ENCODE data around the gene NBEA.

NBEA gene

GRCh38 chr13:35629026-35629425 is 687.0 kb downstream of the NBEA start:
- no peaks in the 10 kb centered on the region for H3K9me3 ChIP-seq (ENCODE audit: control insufficient read depth in 1 of 2, low read length in 2 of 2)
- peaks cover 0 to 4% of the 10 kb centered on the region in 2 donors for H3K4me1 ChIP-seq (ENCODE audit: control insufficient read depth in 1 of 2, insufficient read depth in 2 of 2, low read length in 2 of 2)
- no peak overlapping the region for H3K4me3 ChIP-seq (ENCODE audit: low read depth in 1 of 2, low read length in 2 of 2)
- H3K36me3 ChIP-seq (ENCODE audit: control insufficient read depth in 1 of 2, insufficient read depth in 2 of 2, low read length in 2 of 2), result no peaks in the 10 kb centered on the region
- no peaks in the 10 kb centered on the region for H3K27me3 ChIP-seq (ENCODE audit: low read depth, low read length)
- no peak overlapping the region for H3K27ac ChIP-seq (ENCODE audit: low read length)

- no peak overlapping the region for H3K4me3 ChIP-seq (ENCODE audit: low read depth in 1 of 2, low read length in 2 of 2)
- no peaks in the 10 kb centered on the region for H3K9me3 ChIP-seq (ENCODE audit: control insufficient read depth in 1 of 2, low read length in 2 of 2)
- H3K4me1 ChIP-seq (ENCODE audit: control insufficient read depth in 1 of 2, insufficient read depth in 2 of 2, low read length in 2 of 2), result peaks cover 0 to 4% of the 10 kb centered on the region in 2 donors
- no peaks in the 10 kb centered on the region for H3K27me3 ChIP-seq (ENCODE audit: low read depth, low read length)
- H3K27ac ChIP-seq (ENCODE audit: low read length), result no peak overlapping the region
- H3K36me3 ChIP-seq (ENCODE audit: control insufficient read depth in 1 of 2, insufficient read depth in 2 of 2, low read length in 2 of 2), result no peaks in the 10 kb centered on the region
These were observed 688.6 kb downstream of the NBEA start for GRCh38 chr13:35630551-35631275.

- H3K27ac ChIP-seq (ENCODE audit: low read length), result no peak overlapping the region
- H3K4me1 ChIP-seq (ENCODE audit: control insufficient read depth in 1 of 2, insufficient read depth in 2 of 2, low read length in 2 of 2), result peaks cover 0 to 4% of the 10 kb centered on the region in 2 donors
- H3K27me3 ChIP-seq (ENCODE audit: low read depth, low read length), result no peaks in the 10 kb centered on the region
- H3K4me3 ChIP-seq (ENCODE audit: low read depth in 1 of 2, low read length in 2 of 2), result no peak overlapping the region
- no peaks in the 10 kb centered on the region for H3K36me3 ChIP-seq (ENCODE audit: control insufficient read depth in 1 of 2, insufficient read depth in 2 of 2, low read length in 2 of 2)
- no peaks in the 10 kb centered on the region for H3K9me3 ChIP-seq (ENCODE audit: control insufficient read depth in 1 of 2, low read length in 2 of 2)
These were observed 689.6 kb downstream of the NBEA start for GRCh38 chr13:35631666-35632065.

GRCh38 chr13:35643625-35644024 is 701.6 kb downstream of the NBEA start:
- Histone ChIP-seq H3K9me3 (ENCODE audit: control insufficient read depth in 1 of 2, low read length in 2 of 2) (no peaks in the 10 kb centered on the region), H3K36me3 (ENCODE audit: control insufficient read depth in 1 of 2, insufficient read depth in 2 of 2, low read length in 2 of 2) (no peaks in the 10 kb centered on the region), H3K4me1 (ENCODE audit: control insufficient read depth in 1 of 2, insufficient read depth in 2 of 2, low read length in 2 of 2) (no peaks in the 10 kb centered on the region), H3K27ac (ENCODE audit: low read length) (no peak overlapping the region), H3K4me3 (ENCODE audit: low read depth in 1 of 2, low read length in 2 of 2) (no peak overlapping the region), H3K27me3 (ENCODE audit: low read depth, low read length) (no peaks in the 10 kb centered on the region)

- H3K27me3 ChIP-seq (ENCODE audit: low read depth, low read length), result no peaks in the 10 kb centered on the region
- H3K4me1 ChIP-seq (ENCODE audit: control insufficient read depth in 1 of 2, insufficient read depth in 2 of 2, low read length in 2 of 2), result no peaks in the 10 kb centered on the region
- peaks cover 0 to 2% of the 10 kb centered on the region in 2 donors for H3K36me3 ChIP-seq (ENCODE audit: control insufficient read depth in 1 of 2, insufficient read depth in 2 of 2, low read length in 2 of 2)
- no peaks in the 10 kb centered on the region for H3K9me3 ChIP-seq (ENCODE audit: control insufficient read depth in 1 of 2, low read length in 2 of 2)
- H3K4me3 ChIP-seq (ENCODE audit: low read depth in 1 of 2, low read length in 2 of 2), result no peak overlapping the region
- no peak overlapping the region for H3K27ac ChIP-seq (ENCODE audit: low read length)
These were observed 704.1 kb downstream of the NBEA start for GRCh38 chr13:35646056-35646774.

- Histone ChIP-seq H3K4me1 (ENCODE audit: control insufficient read depth in 1 of 2, insufficient read depth in 2 of 2, low read length in 2 of 2) (no peaks in the 10 kb centered on the region), H3K4me3 (ENCODE audit: low read depth in 1 of 2, low read length in 2 of 2) (no peak overlapping the region), H3K27me3 (ENCODE audit: low read depth, low read length) (no peaks in the 10 kb centered on the region), H3K36me3 (ENCODE audit: control insufficient read depth in 1 of 2, insufficient read depth in 2 of 2, low read length in 2 of 2) (peaks cover 0 to 5% of the 10 kb centered on the region in 2 donors), H3K27ac (ENCODE audit: low read length) (no peak overlapping the region), H3K9me3 (ENCODE audit: control insufficient read depth in 1 of 2, low read length in 2 of 2) (no peaks in the 10 kb centered on the region)
These were observed 706.1 kb downstream of the NBEA start for GRCh38 chr13:35648201-35648600.

GRCh38 chr13:35649162-35649561 is 707.1 kb downstream of the NBEA start:
- no peaks in the 10 kb centered on the region for H3K27me3 ChIP-seq (ENCODE audit: low read depth, low read length)
- no peak overlapping the region for H3K27ac ChIP-seq (ENCODE audit: low read length)
- H3K4me3 ChIP-seq (ENCODE audit: low read depth in 1 of 2, low read length in 2 of 2), result no peak overlapping the region
- no peaks in the 10 kb centered on the region for H3K4me1 ChIP-seq (ENCODE audit: control insufficient read depth in 1 of 2, insufficient read depth in 2 of 2, low read length in 2 of 2)
- H3K36me3 ChIP-seq (ENCODE audit: control insufficient read depth in 1 of 2, insufficient read depth in 2 of 2, low read length in 2 of 2), result peaks cover 0 to 5% of the 10 kb centered on the region in 2 donors
- no peaks in the 10 kb centered on the region for H3K9me3 ChIP-seq (ENCODE audit: control insufficient read depth in 1 of 2, low read length in 2 of 2)

- no peak overlapping the region for H3K27ac ChIP-seq (ENCODE audit: low read length)
- no peak overlapping the region for H3K4me3 ChIP-seq (ENCODE audit: low read depth in 1 of 2, low read length in 2 of 2)
- H3K4me1 ChIP-seq (ENCODE audit: control insufficient read depth in 1 of 2, insufficient read depth in 2 of 2, low read length in 2 of 2), result no peaks in the 10 kb centered on the region
- no peaks in the 10 kb centered on the region for H3K27me3 ChIP-seq (ENCODE audit: low read depth, low read length)
- H3K36me3 ChIP-seq (ENCODE audit: control insufficient read depth in 1 of 2, insufficient read depth in 2 of 2, low read length in 2 of 2), result peaks cover 0 to 10% of the 10 kb centered on the region in 2 donors
- no peaks in the 10 kb centered on the region for H3K9me3 ChIP-seq (ENCODE audit: control insufficient read depth in 1 of 2, low read length in 2 of 2)
These were observed 717.7 kb downstream of the NBEA start for GRCh38 chr13:35659796-35660195.

GRCh38 chr13:35664747-35665146 is 722.7 kb downstream of the NBEA start:
- no peaks in the 10 kb centered on the region for H3K9me3 ChIP-seq (ENCODE audit: control insufficient read depth in 1 of 2, low read length in 2 of 2)
- H3K27me3 ChIP-seq (ENCODE audit: low read depth, low read length), result no peaks in the 10 kb centered on the region
- no peak overlapping the region for H3K4me3 ChIP-seq (ENCODE audit: low read depth in 1 of 2, low read length in 2 of 2)
- H3K4me1 ChIP-seq (ENCODE audit: control insufficient read depth in 1 of 2, insufficient read depth in 2 of 2, low read length in 2 of 2), result no peaks in the 10 kb centered on the region
- H3K27ac ChIP-seq (ENCODE audit: low read length), result no peak overlapping the region
- H3K36me3 ChIP-seq (ENCODE audit: control insufficient read depth in 1 of 2, insufficient read depth in 2 of 2, low read length in 2 of 2), result peaks cover 6 to 8% of the 10 kb centered on the region in 2 donors

GRCh38 chr13:35669321-35669720 is 727.3 kb downstream of the NBEA start:
- Histone ChIP-seq H3K36me3 (ENCODE audit: control insufficient read depth in 1 of 2, insufficient read depth in 2 of 2, low read length in 2 of 2) (peaks cover 6 to 11% of the 10 kb centered on the region in 2 donors), H3K27me3 (ENCODE audit: low read depth, low read length) (no peaks in the 10 kb centered on the region), H3K4me3 (ENCODE audit: low read depth in 1 of 2, low read length in 2 of 2) (no peak overlapping the region), H3K4me1 (ENCODE audit: control insufficient read depth in 1 of 2, insufficient read depth in 2 of 2, low read length in 2 of 2) (no peaks in the 10 kb centered on the region), H3K9me3 (ENCODE audit: control insufficient read depth in 1 of 2, low read length in 2 of 2) (no peaks in the 10 kb centered on the region), H3K27ac (ENCODE audit: low read length) (no peak overlapping the region)

GRCh38 chr13:35672611-35673010 is 730.5 kb downstream of the NBEA start:
- Histone ChIP-seq H3K4me3 (ENCODE audit: low read depth in 1 of 2, low read length in 2 of 2) (no peak overlapping the region), H3K27me3 (ENCODE audit: low read depth, low read length) (no peaks in the 10 kb centered on the region), H3K9me3 (ENCODE audit: control insufficient read depth in 1 of 2, low read length in 2 of 2) (peaks cover 0 to 4% of the 10 kb centered on the region in 2 donors), H3K36me3 (ENCODE audit: control insufficient read depth in 1 of 2, insufficient read depth in 2 of 2, low read length in 2 of 2) (peaks cover 6 to 11% of the 10 kb centered on the region in 2 donors), H3K27ac (ENCODE audit: low read length) (no peak overlapping the region), H3K4me1 (ENCODE audit: control insufficient read depth in 1 of 2, insufficient read depth in 2 of 2, low read length in 2 of 2) (no peaks in the 10 kb centered on the region)
